ENCODE measurements around the gene PSAPL1.

PSAPL1 gene

DNA sequence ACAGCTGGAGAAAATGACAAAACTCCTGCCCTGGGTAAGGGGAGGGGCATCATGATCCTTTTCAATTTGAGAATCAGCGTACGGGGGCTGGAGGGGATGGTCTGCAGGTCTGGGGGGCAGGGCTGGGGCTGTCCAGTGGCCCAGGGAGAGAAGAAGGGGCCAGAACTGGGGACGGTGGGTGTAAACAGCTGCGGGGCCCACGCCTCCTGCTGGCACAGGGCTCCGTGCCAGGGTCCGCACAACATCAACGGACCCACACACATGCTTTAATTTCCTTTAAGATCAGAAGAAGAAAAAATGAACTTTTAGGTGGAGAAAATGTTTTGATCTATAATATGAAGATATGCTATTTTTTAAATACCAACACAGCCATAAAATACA is 52.1 kb downstream of the PSAPL1 start:
- DNase-seq (ENCODE audit: low read depth, low spot score), result no peak

- no peak for DNase-seq (ENCODE audit: low read depth, low spot score)
These were observed 52.7 kb downstream of the PSAPL1 start for GRCh38 chr4:7381890-7382633.

DNA sequence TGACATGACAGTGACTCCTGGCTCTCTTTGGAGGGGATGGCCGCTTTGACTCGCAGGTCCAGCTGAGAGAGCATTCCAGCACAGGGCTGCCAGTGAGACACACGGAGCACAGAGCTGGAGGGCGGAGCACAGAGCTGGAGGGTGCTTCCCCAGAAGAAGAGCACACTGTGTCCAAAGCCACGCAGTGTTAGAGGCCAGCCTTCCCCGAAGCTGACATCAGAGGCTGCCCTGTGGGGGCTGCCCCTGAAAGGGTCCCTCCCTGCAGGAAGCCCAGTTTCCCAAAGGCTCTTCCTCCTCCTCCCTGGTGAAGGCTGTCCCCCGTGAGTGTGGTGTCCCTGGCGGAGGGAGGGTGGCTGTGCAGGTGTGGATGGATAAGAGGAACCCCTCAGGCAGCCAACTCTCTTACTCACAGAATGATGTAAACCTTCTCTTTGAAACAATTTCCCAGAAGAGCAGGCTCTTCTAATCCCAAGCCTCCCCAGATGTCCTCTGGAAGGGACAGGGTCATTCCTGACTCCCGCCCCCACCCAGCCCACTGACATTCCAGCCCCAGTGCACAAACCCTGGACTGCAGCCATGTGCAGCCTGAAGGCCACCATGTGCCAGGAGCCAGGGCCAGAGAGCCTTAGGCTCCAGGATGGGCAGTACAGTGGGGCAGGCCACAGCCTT is 53.4 kb downstream of the PSAPL1 start:
- DNase-seq (ENCODE audit: low read depth, low spot score), result no peak

Measured in iPS DF 19.7 (cell line).